HG02642 (cell line): ENCODE results near the gene OXCT1.
A peak's percentile ranks its signal among the peaks of the same experiment; 100 is the strongest.
"Not testable (repeated sequence)": the region's sequence is repeated elsewhere in the genome, so short reads cannot be mapped to it uniquely, and the experiment has no call there.

Source experiments
- ATAC-seq: cut with Tn5 transposase; IDR thresholded peaks from one replicate; pipeline ENCODE4 v1.9.1; 2021; ENCODE audit warnings: mild to moderate bottlenecking; ENCODE audit not compliant: unreplicated experiment, poor library complexity

The OXCT1 gene

DNA sequence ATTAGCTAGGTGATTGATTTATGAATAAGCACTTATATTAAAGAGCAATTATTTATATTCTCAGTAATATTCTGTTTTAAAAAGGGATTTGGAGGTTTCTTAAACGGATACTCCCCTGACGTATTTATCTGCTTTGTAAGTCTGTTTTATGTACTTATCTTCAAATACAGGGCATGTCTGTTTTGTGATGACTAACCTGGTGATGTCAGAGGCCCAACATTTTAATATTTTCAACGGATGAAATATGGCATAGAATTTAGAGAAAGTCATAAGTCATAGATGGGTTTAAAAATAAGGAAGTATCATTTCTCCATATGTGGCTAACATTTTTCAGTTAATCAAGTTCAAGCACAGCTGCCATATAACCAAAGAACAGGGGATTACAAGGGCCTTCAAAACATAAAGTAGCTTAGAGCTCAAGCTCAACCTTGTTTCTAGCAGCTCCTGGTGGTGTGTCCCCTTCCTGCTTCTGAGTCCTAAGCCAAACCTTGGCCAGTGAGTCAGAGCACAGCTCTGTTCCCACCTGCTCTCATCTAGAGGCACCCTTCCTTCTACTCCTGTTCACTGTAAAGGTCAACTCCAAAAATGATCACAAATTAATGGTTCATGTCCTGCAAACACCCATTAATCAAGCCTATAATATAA lies 131.4 kb downstream of the OXCT1 start:
- ATAC-seq = no peak

DNA sequence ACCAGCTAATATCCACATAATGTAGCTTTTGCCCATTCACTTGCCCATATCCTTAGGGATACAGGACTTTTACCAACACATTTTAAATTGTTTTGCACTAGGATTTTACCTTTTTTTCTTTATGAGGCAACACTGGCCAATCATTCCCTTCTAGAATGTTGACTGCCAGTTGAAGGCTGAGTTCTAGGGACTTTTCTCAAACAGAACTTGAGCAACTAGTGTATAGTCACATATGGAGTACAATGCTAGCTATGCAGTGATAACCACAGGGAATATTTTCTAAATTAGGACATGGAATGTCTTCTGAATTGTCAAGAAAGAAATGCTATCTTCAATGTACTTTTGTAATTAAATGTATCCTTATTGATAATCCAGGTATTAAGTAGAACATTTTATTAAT lies 133.6 kb downstream of the OXCT1 start:
- no peak for ATAC-seq

DNA sequence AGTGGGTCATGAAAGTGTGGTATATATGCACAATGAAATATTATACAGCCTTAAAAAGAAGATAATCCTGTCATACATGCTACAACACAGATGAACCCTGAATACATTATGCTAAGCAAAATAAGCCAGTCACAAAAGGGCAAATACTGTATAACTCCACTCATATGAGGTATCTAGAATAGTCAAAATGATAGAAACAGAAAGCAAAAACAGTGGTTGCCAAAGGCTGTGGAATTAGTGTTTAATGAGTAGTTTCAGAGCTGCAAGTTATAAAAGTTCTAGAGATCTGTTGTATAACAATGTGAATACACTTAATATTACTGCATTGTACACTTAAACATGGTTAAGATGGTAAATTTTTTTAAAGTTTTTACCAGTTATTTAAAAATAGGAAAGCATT lies 135.0 kb downstream of the OXCT1 start:
- ATAC-seq = peak; percentile 64

DNA sequence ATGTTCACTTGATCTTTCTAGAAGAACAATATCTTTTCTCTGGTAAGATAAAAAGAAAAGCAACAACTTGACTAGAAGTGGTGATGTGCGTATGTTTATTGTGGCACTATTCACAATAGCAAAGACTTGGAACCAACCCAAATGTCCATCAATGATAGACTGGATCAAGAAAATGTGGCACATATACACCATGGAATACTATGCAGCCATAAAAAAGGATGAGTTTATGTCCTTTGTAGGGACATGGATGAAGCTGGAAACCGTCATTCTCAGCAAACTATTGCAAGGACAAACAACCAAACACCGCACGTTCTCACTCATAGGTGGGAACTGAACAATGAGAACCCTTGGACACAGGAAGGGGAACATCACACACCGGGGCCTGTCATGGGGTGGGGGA lies 140.8 kb downstream of the OXCT1 start:
- ATAC-seq = not testable (repeated sequence)

DNA sequence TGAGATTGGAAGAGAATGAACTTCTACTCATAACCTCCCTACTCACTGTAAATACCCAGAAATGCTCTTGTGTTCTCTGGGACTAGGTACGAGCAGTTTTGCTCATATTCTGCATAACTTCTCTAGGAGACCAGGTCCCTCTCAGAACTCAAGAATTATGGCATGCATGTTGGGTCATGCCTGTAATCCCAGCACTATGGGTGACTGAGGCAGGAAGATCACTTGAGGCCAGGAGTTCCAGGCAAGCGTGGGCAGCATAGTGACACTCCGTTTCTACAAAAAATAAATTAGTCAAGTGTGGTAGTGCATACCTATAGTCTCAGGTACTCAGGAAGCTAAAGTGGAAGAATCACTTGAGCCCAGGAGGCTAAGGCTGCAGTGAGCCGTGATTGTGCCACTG lies 141.9 kb downstream of the OXCT1 start:
- no peak for ATAC-seq

DNA sequence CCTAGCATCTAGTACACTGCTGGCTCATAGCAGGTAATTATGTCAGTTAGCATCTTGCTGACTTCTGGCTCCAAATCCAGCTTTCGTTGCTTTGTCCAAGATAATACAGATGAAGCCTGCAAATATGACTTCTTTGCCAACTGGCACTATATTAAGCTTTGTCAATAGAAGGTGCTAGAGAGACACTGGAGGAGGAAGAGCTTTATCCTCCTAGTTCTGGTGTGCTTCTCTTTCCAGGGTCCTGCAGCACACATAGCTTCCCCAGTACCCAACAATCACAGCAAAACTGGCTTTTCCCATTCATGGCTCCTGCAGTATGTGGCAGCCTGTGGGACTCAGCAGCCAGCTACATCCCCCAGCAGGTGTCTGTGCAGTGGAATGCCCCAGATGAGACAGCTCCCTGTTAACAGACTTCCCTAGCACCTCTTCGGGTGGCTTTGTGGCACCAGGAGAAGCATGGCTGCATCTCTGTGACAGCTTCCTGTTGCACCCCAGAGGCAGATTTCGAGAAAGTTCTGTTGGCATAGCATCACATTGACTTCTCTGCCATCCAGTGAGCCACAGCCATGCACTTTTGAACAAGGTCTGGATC lies 147.8 kb downstream of the OXCT1 start:
- no peak for ATAC-seq

DNA sequence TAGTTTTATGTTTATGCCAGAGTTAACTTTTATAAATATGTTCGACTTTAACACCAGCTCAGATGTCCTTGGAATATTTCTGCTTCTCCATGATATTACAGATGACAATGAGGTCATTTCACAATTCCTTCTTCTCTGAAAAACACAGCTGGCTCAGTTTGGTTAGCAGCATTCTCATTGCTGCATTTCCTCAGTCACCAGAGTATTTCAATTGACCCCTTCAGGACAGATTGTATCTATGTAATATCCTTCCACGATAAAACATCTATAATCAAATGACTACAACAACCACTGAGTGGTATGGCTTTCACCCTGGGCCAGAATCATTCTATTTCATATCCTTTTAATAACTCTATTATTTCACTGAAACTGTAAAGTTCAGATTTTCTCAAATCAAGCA lies 148.7 kb downstream of the OXCT1 start:
- ATAC-seq = no peak

DNA sequence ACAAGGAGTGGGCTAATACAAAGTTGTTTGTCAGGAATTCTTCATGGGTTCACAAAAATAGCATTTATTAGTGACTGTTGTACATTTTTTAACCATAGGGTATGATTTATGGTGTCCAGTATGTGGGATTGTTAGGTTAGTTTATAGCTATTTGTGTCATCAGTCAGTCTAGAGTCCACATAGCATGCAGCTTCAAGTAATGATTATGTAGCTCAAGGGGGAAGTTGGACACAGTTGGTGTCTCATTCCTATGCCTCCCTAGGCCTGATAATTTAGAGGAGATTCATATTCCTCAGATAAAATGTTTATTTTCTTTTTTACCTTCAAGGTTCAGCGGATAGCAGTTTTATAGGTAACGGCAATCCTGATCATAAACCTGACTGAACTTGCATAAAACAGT lies 153.8 kb downstream of the OXCT1 start:
- ATAC-seq = no peak

DNA sequence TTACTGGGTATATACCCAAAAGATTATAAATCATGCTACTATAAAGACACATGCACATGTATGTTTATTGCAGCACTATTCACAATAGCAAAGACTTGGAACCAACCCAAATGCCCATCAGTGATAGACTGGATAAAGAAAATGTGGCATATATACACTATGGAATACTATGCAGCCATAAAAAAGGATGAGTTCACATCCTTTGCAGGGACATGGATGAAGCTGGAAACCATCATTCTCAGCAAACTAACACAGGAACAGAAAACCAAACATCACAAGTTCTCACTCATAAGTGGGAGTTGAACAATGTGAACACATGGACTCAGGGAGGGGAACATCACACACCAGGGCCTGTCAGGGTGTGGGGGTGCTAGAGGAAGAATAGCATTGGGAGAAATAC lies 155.8 kb downstream of the OXCT1 start:
- not testable (repeated sequence) for ATAC-seq

DNA sequence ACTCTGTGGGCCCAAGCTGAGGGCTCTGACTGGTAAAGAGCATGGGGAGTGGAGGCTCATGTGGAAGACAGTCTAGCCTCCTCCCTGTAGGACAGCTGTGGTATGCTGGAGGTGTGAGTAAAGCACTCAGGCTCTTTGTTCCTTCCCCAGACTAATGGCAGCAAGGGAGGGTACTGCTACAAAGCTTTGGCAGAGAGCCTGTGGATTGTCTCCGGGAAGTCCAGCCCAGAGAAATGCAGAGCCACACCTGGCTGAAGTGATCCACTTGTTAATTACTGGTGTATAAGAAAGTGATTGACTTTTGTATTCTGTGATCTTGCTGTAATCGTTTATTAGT lies 161.7 kb downstream of the OXCT1 start:
- ATAC-seq = peak; percentile 45

DNA sequence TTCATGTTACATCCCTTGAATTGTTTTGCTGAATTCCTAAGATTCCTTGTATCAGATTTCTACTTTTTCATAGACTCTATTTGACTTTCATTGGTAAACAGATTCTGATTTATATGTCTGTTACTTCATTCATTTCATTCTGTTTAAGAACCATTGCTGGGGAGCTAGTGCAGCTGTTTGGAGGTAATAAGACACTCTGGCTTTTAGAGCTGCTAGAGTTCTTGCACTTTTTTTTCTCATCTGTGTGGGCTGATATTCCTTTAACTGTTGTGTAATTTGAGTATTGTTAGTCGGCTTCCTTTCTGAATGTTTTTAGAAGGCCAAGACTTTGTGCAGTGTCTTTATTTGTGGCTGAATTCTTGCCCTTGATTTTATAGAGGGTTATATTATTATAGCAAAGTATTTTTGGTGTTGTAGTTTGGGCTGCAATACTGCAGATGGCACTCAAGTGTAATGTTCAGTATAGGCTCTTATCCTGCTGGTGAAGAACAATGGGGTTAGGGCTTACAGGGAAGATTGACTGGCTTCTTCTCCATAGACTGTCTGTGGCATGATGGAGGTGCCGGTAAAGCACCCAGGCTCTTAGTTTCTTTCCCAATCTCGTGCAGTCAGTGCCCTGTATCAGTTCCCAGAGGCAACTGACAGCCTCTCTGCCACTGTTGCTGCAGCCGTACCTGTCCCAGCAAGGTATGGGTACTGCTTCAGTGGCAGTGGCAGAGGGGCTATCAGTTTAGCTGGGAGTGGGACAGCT lies 162.2 kb downstream of the OXCT1 start:
- ATAC-seq = peak; percentile 76

DNA sequence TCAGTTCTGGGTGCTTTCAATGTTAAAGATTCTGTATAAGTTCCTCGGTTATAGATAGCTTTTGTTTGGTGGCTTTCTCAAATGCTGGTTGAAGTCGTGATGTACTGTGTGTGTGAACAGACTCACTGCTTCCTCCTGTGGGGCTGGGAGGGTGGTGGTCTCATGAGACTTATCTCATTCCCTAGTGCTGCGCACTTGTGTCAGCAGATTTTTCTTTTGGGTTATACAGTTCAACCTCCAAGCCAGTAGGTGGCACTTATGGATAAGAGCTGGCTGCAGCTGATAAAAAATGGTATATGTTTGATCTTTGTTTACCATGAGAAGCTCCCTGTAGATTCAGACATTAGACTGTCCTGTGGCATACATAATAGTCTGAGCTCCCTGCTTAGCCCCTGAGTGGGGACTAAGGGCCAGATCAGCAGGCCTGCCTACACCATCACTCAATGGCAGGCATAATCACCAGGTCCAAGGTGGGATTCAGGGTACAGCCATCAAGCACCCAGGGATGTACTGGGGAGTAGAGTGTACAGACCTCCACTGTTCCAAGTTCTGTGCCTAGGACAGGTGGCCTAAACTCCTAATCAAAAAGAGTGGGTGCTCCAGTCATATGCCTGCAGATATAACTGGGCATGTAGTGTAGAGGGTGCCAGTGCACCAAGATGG lies 174.2 kb downstream of the OXCT1 start:
- peak; percentile 84 for ATAC-seq

DNA sequence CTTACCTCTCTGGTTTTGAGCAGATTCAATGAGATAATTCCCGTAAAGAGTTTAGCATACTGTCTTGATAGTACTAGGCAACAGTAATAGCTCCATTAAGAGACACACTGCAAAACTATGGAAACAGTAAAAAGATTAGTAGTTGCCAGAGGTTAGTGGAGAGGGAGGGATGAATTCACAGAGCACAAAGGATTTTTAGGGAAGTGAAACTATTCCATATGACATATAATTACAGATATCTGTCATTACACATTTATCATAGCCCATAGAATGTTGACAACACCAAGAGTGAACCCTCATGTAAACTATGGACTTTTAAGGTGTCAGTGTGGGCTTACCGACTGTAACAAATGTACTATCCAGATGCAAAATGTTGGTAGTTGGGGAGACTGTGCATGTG lies 183.5 kb downstream of the OXCT1 start:
- ATAC-seq = no peak

DNA sequence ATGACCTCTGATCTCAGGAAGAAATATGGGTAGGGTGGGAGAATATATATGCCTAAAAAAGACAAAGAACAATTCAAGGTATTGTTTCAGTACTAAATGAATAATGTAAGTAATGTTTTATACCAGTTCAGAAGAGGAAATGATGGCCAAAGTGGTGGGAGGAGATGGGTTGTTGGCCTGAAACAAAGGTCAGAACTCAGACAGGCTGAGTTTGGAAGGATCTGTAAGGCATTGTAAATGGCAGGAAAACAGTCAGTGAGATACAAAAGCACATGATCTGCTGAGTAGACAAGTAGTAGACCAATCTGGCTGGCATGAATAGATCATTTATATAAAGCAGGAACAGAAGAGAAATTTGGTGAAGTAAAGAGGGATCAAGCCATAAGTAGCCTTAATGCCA lies 184.0 kb downstream of the OXCT1 start:
- ATAC-seq = no peak

DNA sequence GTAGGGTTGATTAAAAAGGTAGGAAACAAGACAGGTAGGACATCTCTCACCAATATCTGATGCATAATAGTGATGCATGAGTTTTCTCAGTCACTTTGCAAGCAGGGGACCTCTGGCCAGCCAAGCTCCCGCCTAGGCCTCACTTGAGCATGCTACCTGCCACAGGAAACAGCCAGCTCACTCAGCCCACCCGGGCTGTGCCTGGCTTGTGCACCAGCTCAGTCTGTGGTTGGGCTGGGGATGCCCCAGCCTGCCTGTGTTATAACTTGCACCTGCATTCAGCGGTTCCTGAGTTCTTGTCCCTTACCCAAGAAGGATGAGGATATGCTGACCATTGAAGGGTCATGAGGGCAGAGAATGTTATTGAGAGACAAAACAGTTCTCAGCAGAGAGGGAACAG lies 187.0 kb downstream of the OXCT1 start:
- ATAC-seq = peak; percentile 52

DNA sequence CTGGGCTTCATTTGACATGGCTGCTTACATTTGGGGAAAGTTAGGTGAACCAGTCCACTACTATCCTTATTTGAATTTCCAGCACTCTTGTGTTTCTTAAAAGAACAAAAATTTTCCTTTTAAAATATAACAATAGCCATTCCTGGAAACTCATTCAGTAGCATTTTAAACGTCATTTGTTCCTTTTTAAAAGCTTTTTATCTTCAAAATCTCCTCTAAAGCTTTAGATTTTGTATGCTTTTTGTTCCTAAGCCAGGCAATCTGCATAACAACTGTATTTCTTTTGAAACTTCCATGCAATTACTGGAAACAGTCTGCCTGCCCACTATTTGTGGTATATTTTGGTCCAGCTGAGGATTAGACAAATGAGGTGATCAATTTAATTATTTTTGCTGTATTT lies 187.6 kb downstream of the OXCT1 start:
- no peak for ATAC-seq

DNA sequence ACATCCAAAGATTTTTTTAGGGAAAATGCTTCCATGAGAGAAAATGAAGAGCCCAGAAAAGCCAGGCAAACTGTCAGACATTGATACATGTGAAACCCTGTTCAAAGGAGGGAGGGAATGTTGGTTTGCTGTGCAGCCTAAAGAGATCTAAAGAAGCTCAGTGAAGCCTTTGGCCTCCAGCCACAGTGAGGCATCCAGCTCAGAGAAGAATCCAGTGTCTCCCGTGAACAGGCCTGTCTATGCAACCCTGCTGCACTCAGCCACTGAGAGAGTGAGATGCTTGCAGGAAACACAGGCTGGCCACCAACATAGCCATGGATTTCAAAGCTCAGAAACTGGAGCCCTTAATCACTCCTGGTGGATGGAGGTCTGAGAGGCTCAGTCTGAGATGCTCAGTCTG lies 188.4 kb downstream of the OXCT1 start:
- ATAC-seq = no peak
